Choroid plexus epithelial cell (primary cell): Measurements from ENCODE around the gene CLCN3.

Source experiments
- DNase-seq: peaks from one replicate; pipeline ENCODE4 v3.0.0-alpha.2; 2010; ENCODE audit warnings: low read depth
- H3K4me3 ChIP-seq: 2 replicates; pipeline ENCODE4 v1.5.1; 2011; ENCODE audit warnings: low read depth, mild to moderate bottlenecking, control low read depth, low read length, moderate library complexity
- CTCF ChIP-seq: conservative IDR thresholded peaks from 2 replicates; pipeline ENCODE4 v1.5.1; 2011; ENCODE audit warnings: low read depth, mild to moderate bottlenecking, control low read depth, inconsistent platforms, low read length, moderate library complexity

CLCN3 gene

DNA sequence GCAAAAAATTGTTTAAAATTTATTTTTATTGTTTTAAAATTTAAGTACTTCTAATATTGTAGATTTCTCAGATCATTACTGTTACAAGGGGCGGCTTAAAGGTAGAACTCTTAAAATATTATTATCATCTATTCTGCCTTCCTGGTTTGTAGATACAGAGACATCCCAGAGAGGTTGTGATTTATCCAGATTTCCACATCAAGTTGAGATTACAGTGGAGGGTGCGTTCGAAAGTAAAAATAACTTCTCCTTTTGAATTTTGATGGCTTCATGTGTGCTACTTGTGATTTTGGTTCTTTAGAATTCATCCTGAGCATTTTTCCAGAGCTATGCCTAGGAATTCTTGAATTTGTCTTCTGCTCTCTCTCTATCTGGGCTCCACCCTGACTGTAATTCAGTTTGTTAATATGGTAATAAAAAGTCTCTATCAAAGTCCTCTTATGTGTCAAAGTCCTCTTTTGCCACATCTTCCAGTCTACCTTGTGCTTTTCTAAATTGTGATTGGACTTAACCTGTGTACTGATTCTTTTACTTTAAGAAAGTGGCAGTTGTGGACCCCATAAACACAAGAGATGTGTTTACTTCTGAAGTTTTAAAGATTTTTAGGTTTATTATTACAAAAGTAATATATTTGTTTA lies 37.2 kb downstream of the CLCN3 start:
- H3K4me3 ChIP-seq = no peak overlapping the region
- no peak for TF ChIP-seq CTCF
- DNase-seq = no peak

DNA sequence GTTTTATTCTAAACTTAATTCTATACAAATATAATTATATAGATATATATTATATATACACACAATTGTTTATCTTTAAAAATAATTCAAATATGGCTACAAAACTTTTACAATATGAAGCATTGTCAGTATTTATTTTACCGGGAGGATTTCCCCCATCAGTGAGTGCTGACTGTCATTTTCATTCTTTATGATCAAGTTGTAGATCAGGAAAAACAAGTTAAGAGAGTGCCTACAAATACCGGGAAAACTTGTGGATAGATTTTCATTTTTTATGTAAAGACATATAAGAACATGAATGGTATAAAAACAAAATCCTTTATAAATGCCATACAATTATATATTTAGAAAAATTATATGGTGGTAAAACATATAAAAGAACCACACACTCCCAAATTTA lies 37.8 kb downstream of the CLCN3 start:
- no peak overlapping the region for H3K4me3 ChIP-seq
- no peak for DNase-seq
- no peak for TF ChIP-seq CTCF

DNA sequence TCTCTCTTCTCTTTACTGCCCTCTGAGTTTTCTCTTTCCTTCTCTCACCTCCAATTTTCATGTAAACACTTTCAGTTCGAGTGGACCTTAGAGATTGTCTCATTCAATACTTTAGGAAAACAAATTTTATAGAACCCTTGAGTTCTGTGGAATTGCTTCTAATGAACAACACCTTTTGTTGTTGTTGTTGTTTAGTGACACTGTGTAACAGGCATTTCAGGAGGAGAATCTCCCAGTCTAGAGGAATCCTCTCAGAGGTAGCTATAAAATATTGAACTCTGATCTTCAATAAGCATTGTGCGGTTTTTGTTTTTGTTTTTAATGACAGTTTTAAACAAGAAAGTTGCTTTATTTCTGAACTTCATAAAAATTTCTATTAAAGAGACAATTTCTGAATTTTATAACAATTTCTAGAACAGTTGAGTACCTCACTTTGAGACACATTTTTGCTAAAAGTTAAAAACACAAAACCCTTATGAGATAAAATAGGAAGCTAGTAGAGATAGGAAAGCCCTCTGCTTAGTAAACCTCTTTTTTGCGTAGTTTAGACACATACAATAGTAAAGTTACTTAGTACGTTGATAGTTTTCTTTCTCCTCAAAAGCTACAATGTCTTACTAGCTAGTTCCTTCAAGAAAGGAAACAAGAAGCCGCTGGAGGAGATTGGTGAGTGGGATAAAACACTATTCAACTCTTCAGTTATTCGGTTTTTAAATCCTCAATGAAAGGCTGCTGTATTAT lies 38.8 kb downstream of the CLCN3 start:
- DNase-seq = peak; percentile 21
- TF ChIP-seq CTCF = no peak
- peak overlapping the region; percentile 56 for H3K4me3 ChIP-seq

GRCh38 chr4:169659716-169660670 lies 39.6 kb downstream of the CLCN3 start:
- H3K4me3 ChIP-seq = peak overlapping the region; percentile 56
- DNase-seq = peak; percentile 99
- no peak for TF ChIP-seq CTCF

DNA sequence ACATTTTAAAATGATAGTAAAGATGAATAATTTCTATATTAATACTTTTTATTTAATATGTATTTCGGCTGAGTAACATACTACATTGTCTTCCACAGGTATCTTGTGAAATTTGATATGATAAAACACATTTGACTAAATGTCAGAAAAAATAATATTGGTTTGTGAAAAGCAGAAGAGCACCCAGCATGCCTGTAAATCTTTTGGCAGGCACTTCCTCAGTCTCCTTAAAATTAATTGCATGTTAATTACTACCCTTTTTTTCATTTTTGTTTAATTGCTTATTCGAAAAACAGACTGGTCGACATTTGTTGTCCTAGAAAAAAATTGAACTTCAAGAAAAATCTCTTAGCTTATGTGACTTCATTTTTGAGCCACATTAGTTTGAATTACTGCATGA lies 40.6 kb downstream of the CLCN3 start:
- no peak for TF ChIP-seq CTCF
- H3K4me3 ChIP-seq = peak overlapping the region; percentile 56
- DNase-seq = no peak

GRCh38 chr4:169661761-169662160 lies 41.4 kb downstream of the CLCN3 start:
- no peak for TF ChIP-seq CTCF
- no peak for DNase-seq
- H3K4me3 ChIP-seq = no peak overlapping the region
